K562 (cell line): ENCODE data around the gene RASAL3. TPM values are rescaled to one million over a fixed set of nuclear protein-coding genes. Genes with fewer than 3 reads are reported as not detected.
A peak's percentile ranks its signal among the peaks of the same experiment; 100 is the strongest.

ENCODE experiments used
- ATAC-seq: fragments of 200-7000 bp; cut with Tn5 transposase; 3 replicates; pipeline ENCODE4 v1.9.1; 2020; ENCODE audit warnings: moderate library complexity
- BruUV-seq: library from RNA; stranded (reverse); fragments of 400-500 nt; replicated peaks from 2 replicates; lab custom pipeline; 2021; lab: Mats Ljungman, UMichigan
- CTCF ChIA-PET: fragments of 300-600 bp; formaldehyde crosslinking; extraction: SDS; loops from one replicate; lab custom pipeline; 2021; ENCODE audit warnings: low intra/inter-chr PET ratio; lab: Yijun Ruan, JAX
- POLR2A ChIA-PET: fragments of 300-600, 350-650 bp; sonication (Branson Sonifier 250); formaldehyde crosslinking; extraction: SDS; loops from one replicate; lab custom pipeline; 2021; ENCODE audit warnings: antibody characterized with exemption, inconsistent platforms; lab: Yijun Ruan, JAX
- DNase-seq, 4 experiments: peaks; one replicate each; pipeline versions ENCODE4 v3.0.0 to v3.0.0-alpha.2; 2011 to 2018; ENCODE audit warnings: low spot score in 3 of 4, mixed read lengths in 3 of 4; ENCODE audit errors: extremely low read depth in 1 of 4
- FAIRE-seq: peaks from 2 replicates; lab custom pipeline; 2011; peaks lifted over from hg19 to GRCh38; lab: Jason Lieb, UNC
- H2AFZ ChIP-seq: 2 replicates; pipeline ENCODE4 v1.6.0; 2011; ENCODE audit warnings: low read depth, low read length, control low read depth, inconsistent platforms
- H3K27ac ChIP-seq: fragments of 200-600 bp; 3 replicates; pipeline ENCODE4 v1.8.0; 2011; ENCODE audit warnings: low read depth, mild to moderate bottlenecking, control low read depth, inconsistent platforms, low read length, moderate library complexity, mixed read lengths; ENCODE audit errors: extremely low read depth
- H3K27me3 ChIP-seq, 2 experiments: fragments of 300-600 bp in 1 of 2; 2 replicates in 1 of 2; 3 replicates in 1 of 2; pipeline versions ENCODE4 v1.6.0 to v1.8.0; 2011; ENCODE audit warnings: inconsistent platforms in 2 of 2, low read length in 2 of 2, mild to moderate bottlenecking in 1 of 2, mixed read lengths in 1 of 2, moderate library complexity in 1 of 2; ENCODE audit not compliant: control insufficient read depth in 2 of 2, insufficient read depth in 2 of 2
- H3K36me3 ChIP-seq: fragments of 300-600 bp; 3 replicates; pipeline ENCODE4 v1.8.0; 2011; ENCODE audit warnings: mild to moderate bottlenecking, low read length, inconsistent platforms; ENCODE audit not compliant: control insufficient read depth, insufficient read depth
- H3K4me1 ChIP-seq, 2 experiments: fragments of 200-600 bp in 1 of 2; replicated peaks in 1 of 2; 2 replicates in 1 of 2; 3 replicates in 1 of 2; pipeline versions ENCODE4 v1.5.1 to v1.8.0; 2011; ENCODE audit warnings: inconsistent platforms in 2 of 2, low read length in 2 of 2, mild to moderate bottlenecking in 1 of 2, mixed read lengths in 1 of 2, moderate library complexity in 1 of 2; ENCODE audit not compliant: control insufficient read depth in 2 of 2, insufficient read depth in 2 of 2
- H3K4me2 ChIP-seq: 2 replicates; pipeline ENCODE4 v1.6.1; 2011; ENCODE audit warnings: low read length, control low read depth, inconsistent platforms, mixed read lengths; ENCODE audit not compliant: insufficient read depth
- H3K4me3 ChIP-seq: fragments of 200-600 bp; sonication (generic), shearing (Covaris generic); 2 replicates; pipeline ENCODE4 v1.5.1; 2016; ENCODE audit warnings: control low read depth, inconsistent platforms
- H3K79me2 ChIP-seq: fragments of 200-600 bp; 3 replicates; pipeline ENCODE4 v1.8.0; 2011; ENCODE audit warnings: low read length, inconsistent platforms; ENCODE audit not compliant: control insufficient read depth, insufficient read depth
- H3K9ac ChIP-seq, 2 experiments: 2 replicates each; pipeline versions ENCODE4 v1.6.0 to v1.6.1; 2011; ENCODE audit warnings: low read depth in 2 of 2, low read length in 2 of 2, control low read depth in 1 of 2, inconsistent platforms in 1 of 2, mild to moderate bottlenecking in 1 of 2, mixed read lengths in 1 of 2; ENCODE audit not compliant: insufficient read depth in 1 of 2
- H3K9me1 ChIP-seq: one replicate; pipeline ENCODE4 v1.6.0; 2011; ENCODE audit warnings: inconsistent platforms, mild to moderate bottlenecking, low read length, moderate library complexity; ENCODE audit not compliant: control insufficient read depth, insufficient read depth
- H3K9me3 ChIP-seq: replicated peaks from 2 replicates; pipeline ENCODE4 v1.5.1; 2011; ENCODE audit warnings: low read depth, low read length, inconsistent platforms; ENCODE audit not compliant: control insufficient read depth, insufficient read depth
- H4K20me1 ChIP-seq: replicated peaks from 2 replicates; pipeline ENCODE4 v1.6.1; 2011; ENCODE audit warnings: low read length, inconsistent platforms, mixed read lengths; ENCODE audit not compliant: control insufficient read depth, insufficient read depth
- ARID1B ChIP-seq: fragments of 450-650 bp; IDR thresholded peaks from 2 replicates; pipeline ENCODE4 v1.6.1; 2016; ENCODE audit warnings: antibody characterized with exemption, mild to moderate bottlenecking, inconsistent platforms
- MECOM ChIP-seq: fragments of 250-450 bp; sonication (Bioruptor Pico); IDR thresholded peaks from 2 replicates; pipeline ENCODE4 v1.8.0; 2022; ENCODE audit warnings: inconsistent platforms
- MYC ChIP-seq, 2 experiments: fragments of 250-450 bp in 1 of 2; sonication (Bioruptor Pico) in 1 of 2; IDR thresholded peaks; 2 replicates each; pipeline versions ENCODE4 v1.5.1 to v1.6.1; 2012 to 2021; ENCODE audit warnings: low read depth in 2 of 2, borderline replicate concordance in 1 of 2, improper control_type of control experiment in 1 of 2, low read length in 1 of 2, mild to moderate bottlenecking in 1 of 2, moderate library complexity in 1 of 2
- NRF1 ChIP-seq, 2 experiments: fragments of 450-650 bp; IDR thresholded peaks in 1 of 2; conservative IDR thresholded peaks in 1 of 2; 2 replicates each; pipeline ENCODE4 v1.6.1; 2014; ENCODE audit warnings: mild to moderate bottlenecking in 2 of 2
- POU5F1 ChIP-seq: fragments of 150-350 bp; IDR thresholded peaks from 2 replicates; pipeline ENCODE4 v1.6.1; 2014; ENCODE audit warnings: borderline replicate concordance, low read length, low read depth, mild to moderate bottlenecking; ENCODE audit not compliant: partially characterized antibody
- RBFOX2 ChIP-seq: fragments of 200-400 bp; formaldehyde crosslinking; IDR thresholded peaks from 2 replicates; pipeline ENCODE4 v1.6.1; 2017; ENCODE audit warnings: low read depth, mild to moderate bottlenecking, low read length, moderate library complexity
- RBM25 ChIP-seq: fragments of 200-400 bp; formaldehyde crosslinking; IDR thresholded peaks from 2 replicates; pipeline ENCODE4 v1.6.1; 2018; ENCODE audit warnings: low read length, low read depth, moderate library complexity; ENCODE audit not compliant: severe bottlenecking
- TFE3 ChIP-seq: fragments of 450-650 bp; formaldehyde crosslinking; IDR thresholded peaks from 2 replicates; pipeline ENCODE4 v1.4.0; 2020; ENCODE audit warnings: mild to moderate bottlenecking, mixed read lengths
- ZNF76 ChIP-seq: fragments of 250-450 bp; sonication (Bioruptor Pico); IDR thresholded peaks from 2 replicates; pipeline ENCODE4 v1.4.0; 2020; ENCODE audit warnings: mild to moderate bottlenecking, moderate library complexity, borderline replicate concordance
- ZSCAN29 ChIP-seq: fragments of 450-650 bp; IDR thresholded peaks from 2 replicates; pipeline ENCODE4 v1.6.1; 2017
- WGBS: fragments of 100-300 bp; shearing (Covaris generic); methylation state at CpG from one replicate; pipeline ENCODE4 v1.1.6; 2016; ENCODE audit warnings: low coverage, mixed read lengths; ENCODE audit not compliant: insufficient coverage; ENCODE audit errors: missing lambda C conversion rate; 5-methylcytosine and 5-hydroxymethylcytosine counted together
- in situ Hi-C: fragments of 300-500 bp; cut with MboI; formaldehyde crosslinking; loops from 4 replicates; pipeline ENCODE4 v1.15.0; 2018; ENCODE audit warnings: inconsistent platforms, mixed read lengths
- intact Hi-C: fragments of 100-400 bp; cut with micrococcal nuclease; formaldehyde crosslinking; loops from 2 replicates; pipeline ENCODE4 v1.14.2; 2022
- polyA plus RNA-seq, 8 experiments: library from polyadenylated mRNA; depleted of rRNA in 4 of 8; stranded (reverse) in 5 of 8; unstranded in 3 of 8; fragments of >200 nt; fragmentation: Nextera tagmentation in 2 of 8; fragmentation: Illumina TruSeq in 1 of 8; extraction: Ambion mirVana in 2 of 8; extraction: Trizol in 1 of 8; gene quantifications; 2 replicates each; pipeline versions ENCODE4 v1.2.1 to v1.2.3, GENCODE V29; 2011 to 2014; ENCODE audit warnings: inconsistent platforms in 1 of 8, missing spikeins in 1 of 8
- total RNA-seq, 7 experiments: library from RNA; depleted of rRNA in 6 of 7; stranded (reverse); fragments of >200 nt in 6 of 7; fragmentation: Illumina TruSeq in 2 of 7; extraction: Trizol in 2 of 7; gene quantifications; 2 replicates each; pipeline versions ENCODE4 v1.2.1 to v1.2.3, GENCODE V29; 2011 to 2021; ENCODE audit warnings: low replicate concordance in 1 of 7

RASAL3 gene
- total and polyA plus RNA-seq, 9 of the 15 experiments (the other 6 are each of a cell fraction or from before 2014, with no cell fraction given): 0.07 to 0.44 TPM; not detected in 7

DNA sequence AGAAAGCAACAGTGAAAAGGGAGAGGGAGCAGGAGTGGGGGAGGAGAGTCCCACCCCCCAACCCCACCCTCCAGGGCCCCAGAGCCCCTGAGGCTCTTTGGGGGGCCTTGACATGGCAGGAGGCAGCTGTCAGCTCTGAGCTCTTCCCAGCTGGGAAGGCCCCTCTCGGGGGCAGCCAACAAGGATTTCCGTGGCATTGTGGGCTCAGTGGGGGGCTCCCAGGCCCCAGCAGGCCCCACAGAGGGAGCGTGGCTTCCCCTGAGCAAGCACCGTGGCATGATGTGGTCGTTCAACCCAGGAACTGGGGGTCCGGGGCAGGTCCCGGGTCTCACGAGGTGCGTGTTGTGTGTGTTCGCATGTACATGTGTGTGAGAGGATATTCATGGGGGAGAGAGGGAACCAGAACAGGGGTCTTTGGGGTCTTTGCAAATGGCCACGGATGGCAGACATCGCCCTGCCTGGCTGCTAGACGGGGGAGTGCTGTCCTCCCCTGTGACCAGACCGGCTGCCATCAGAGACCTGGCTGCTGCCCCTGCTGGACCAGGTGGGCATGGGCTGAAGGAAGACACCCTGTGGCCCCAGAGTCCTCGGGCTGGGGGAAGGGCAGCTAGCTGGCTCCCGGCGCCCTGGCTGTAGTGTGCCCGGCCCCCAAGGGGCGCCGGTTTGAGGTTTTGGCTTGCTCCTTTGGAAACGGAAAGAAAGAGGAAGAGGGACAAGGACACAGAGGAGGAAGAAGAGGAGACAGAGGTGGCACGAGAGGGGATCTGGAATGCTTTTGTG is 41.9 kb downstream of the RASAL3 start (continued):
- TF ChIP-seq MYC (IDR thresholded peaks at IDR 0.05; ENCODE audit: low read depth, low read length) (no peak), MYC (CRISPR knock-in tag; IDR thresholded peaks at IDR 0.05; ENCODE audit: borderline replicate concordance, low read depth) (no peak), POU5F1 (no peak), NRF1 (conservative IDR thresholded peaks at IDR 0.05 in 1 of 2, IDR thresholded peaks at IDR 0.05 in 1 of 2) (no peak), MECOM (CRISPR knock-in tag) (no peak), ZNF76 (no peak)

GRCh38 chr19:15421721-15422260 is 42.6 kb downstream of the RASAL3 start:
- intact Hi-C loops (no loop called here), in situ Hi-C loops (no loop called here)
- ChIA-PET CTCF (no interaction called here), POLR2A (interaction anchor here (0.6 to 6.8 kb wide), 5 partner anchors 8 to 134 kb away, joined by 3 to 54 read pairs (median 5); no protein-coding TSS in a partner anchor)
- TF ChIP-seq ZSCAN29: no peak
- TF ChIP-seq RBFOX2: peak; percentile 12; the same call in 1 of the 2 replicates
- TF ChIP-seq TFE3 (CRISPR knock-in tag): no peak
- TF ChIP-seq RBM25: no peak
- no peak for TF ChIP-seq ARID1B
- H3K4me3 ChIP-seq: no peak overlapping the region
- FAIRE-seq (no peak), ATAC-seq (no peak), DNase-seq (no peak)
- peaks cover 51% of the 10 kb centered on the region for H3K36me3 ChIP-seq
- no peaks in the 10 kb centered on the region for H3K9me3 ChIP-seq
- no peak overlapping the region for H3K27ac ChIP-seq
- peak overlapping the region in 1 of 2 experiments; percentile 31; a peak in 2 of 4 replicates for H3K9ac ChIP-seq
- H3K27me3 ChIP-seq: no peaks in the 10 kb centered on the region
- H2AFZ ChIP-seq: no peak overlapping the region
- 79% methylated on average over 15 of the region's 15 CpGs for WGBS
- H3K4me2 ChIP-seq: no peak overlapping the region
- H4K20me1 ChIP-seq: peaks cover 7% of the 10 kb centered on the region
- peaks cover 4% of the 10 kb centered on the region for H3K9me1 ChIP-seq
- peaks cover 21% of the 10 kb centered on the region for H3K79me2 ChIP-seq
- H3K4me1 ChIP-seq: peaks cover 10 to 25% of the 10 kb centered on the region in 2 experiments; a peak in 4 of 5 replicates
- BruUV-seq: no TSS peak
